Neural cell (in vitro differentiated cells): ENCODE results near the gene EDRF1. TPM values are rescaled to one million over a fixed set of nuclear protein-coding genes. Genes with fewer than 3 reads are reported as not detected.

Experiments used
- H2AFZ ChIP-seq: fragments of 200-600, 300-800 bp; sonication (generic), shearing (Covaris generic); 2 replicates; pipeline ENCODE4 v1.6.0; 2014; ENCODE audit warnings: low read depth, mild to moderate bottlenecking, antibody characterized with exemption, low read length, moderate library complexity
- H3F3A ChIP-seq: fragments of 200-600 bp; shearing (Covaris generic); 2 replicates; pipeline ENCODE4 v1.6.1; 2016; ENCODE audit warnings: mild to moderate bottlenecking, moderate library complexity, mixed read lengths, antibody characterized with exemption, low read length; ENCODE audit not compliant: insufficient read depth, poor library complexity, severe bottlenecking
- H3K27ac ChIP-seq: fragments of 200-600, 300-800 bp; sonication (generic), shearing (Covaris generic); 2 replicates; pipeline ENCODE4 v1.5.1; 2014; ENCODE audit warnings: mild to moderate bottlenecking, low read length, moderate library complexity
- H3K27me3 ChIP-seq: fragments of 300-800, 200-600 bp; sonication (generic), shearing (Covaris generic); 2 replicates; pipeline ENCODE4 v1.6.0; 2014; ENCODE audit warnings: mild to moderate bottlenecking, low read depth, low read length, moderate library complexity; ENCODE audit not compliant: insufficient read depth
- H3K36me3 ChIP-seq: fragments of 300-800, 200-600 bp; sonication (generic), shearing (Covaris generic); 2 replicates; pipeline ENCODE4 v1.5.1; 2014; ENCODE audit warnings: mild to moderate bottlenecking, antibody characterized with exemption, low read length, moderate library complexity; ENCODE audit not compliant: insufficient read depth
- H3K4me2 ChIP-seq: fragments of 300-800, 200-600 bp; sonication (generic), shearing (Covaris generic); 2 replicates; pipeline ENCODE4 v1.6.0; 2014; ENCODE audit warnings: mild to moderate bottlenecking, low read length
- H3K4me3 ChIP-seq: fragments of 300-800, 200-600 bp; sonication (generic), shearing (Covaris generic); 2 replicates; pipeline ENCODE4 v1.5.1; 2014; ENCODE audit warnings: mild to moderate bottlenecking, low read length, moderate library complexity
- H3K79me2 ChIP-seq: fragments of 200-600 bp; shearing (Covaris generic); replicated peaks from 2 replicates; pipeline ENCODE4 v1.6.0; 2014; ENCODE audit warnings: mild to moderate bottlenecking, low read length, moderate library complexity; ENCODE audit not compliant: insufficient read depth
- H3K9ac ChIP-seq: fragments of 300-800, 200-600 bp; sonication (generic), shearing (Covaris generic); 2 replicates; pipeline ENCODE4 v1.6.1; 2016; ENCODE audit warnings: mild to moderate bottlenecking, low read length, mixed read lengths
- H3K9me2 ChIP-seq: fragments of 200-600 bp; shearing (Covaris generic); 2 replicates; pipeline ENCODE4 v1.6.1; 2016; ENCODE audit warnings: mild to moderate bottlenecking, low read length, mixed read lengths; ENCODE audit not compliant: insufficient read depth
- H3K9me3 ChIP-seq: fragments of 200-600, 300-800 bp; sonication (generic), shearing (Covaris generic); 2 replicates; pipeline ENCODE4 v1.6.1; 2016; ENCODE audit warnings: mild to moderate bottlenecking, mixed run types, low read length, moderate library complexity, mixed read lengths
- H4K20me1 ChIP-seq: fragments of 200-600 bp; shearing (Covaris generic); 2 replicates; pipeline ENCODE4 v1.6.1; 2016; ENCODE audit warnings: mild to moderate bottlenecking, mixed run types; ENCODE audit not compliant: insufficient read depth
- CTCF ChIP-seq: fragments of 450-650 bp; IDR thresholded peaks from 2 replicates; pipeline ENCODE4 v1.5.1; 2014; ENCODE audit warnings: antibody characterized with exemption, mild to moderate bottlenecking, moderate library complexity; ENCODE audit not compliant: poor library complexity, severe bottlenecking
- EP300 ChIP-seq: fragments of 450-650 bp; conservative IDR thresholded peaks from 2 replicates; pipeline ENCODE4 v1.6.1; 2014; ENCODE audit warnings: antibody characterized with exemption, mild to moderate bottlenecking, moderate library complexity; ENCODE audit not compliant: poor library complexity, severe bottlenecking
- EZH2 ChIP-seq: fragments of 200-600, 300-800 bp; shearing (Covaris generic), sonication (generic); IDR thresholded peaks from 2 replicates; pipeline ENCODE4 v1.6.1; 2014; ENCODE audit warnings: antibody characterized with exemption, low read length, borderline replicate concordance, mild to moderate bottlenecking; ENCODE audit not compliant: insufficient read depth, poor library complexity, severe bottlenecking
- MXI1 ChIP-seq: fragments of 450-650 bp; conservative IDR thresholded peaks from 2 replicates; pipeline ENCODE4 v1.6.1; 2014; ENCODE audit warnings: antibody characterized with exemption, mild to moderate bottlenecking; ENCODE audit not compliant: poor library complexity, severe bottlenecking
- POLR2AphosphoS5 ChIP-seq: IDR thresholded peaks from 2 replicates; pipeline ENCODE4 v1.6.1; 2012
- RAD21 ChIP-seq: fragments of 450-650 bp; conservative IDR thresholded peaks from 2 replicates; pipeline ENCODE4 v1.6.1; 2014; ENCODE audit warnings: antibody characterized with exemption, mild to moderate bottlenecking, moderate library complexity
- REST ChIP-seq: IDR thresholded peaks from 2 replicates; pipeline ENCODE4 v1.6.1; 2012; ENCODE audit warnings: borderline replicate concordance
- SMC3 ChIP-seq: fragments of 450-650 bp; conservative IDR thresholded peaks from 2 replicates; pipeline ENCODE4 v1.6.1; 2014; ENCODE audit warnings: antibody characterized with exemption, mild to moderate bottlenecking, moderate library complexity; ENCODE audit not compliant: poor library complexity
- TAF1 ChIP-seq: IDR thresholded peaks from 2 replicates; pipeline ENCODE4 v1.6.1; 2012; ENCODE audit warnings: low read depth
- polyA plus RNA-seq: library from polyadenylated mRNA; depleted of rRNA; stranded (reverse); fragments of >200 nt; gene quantifications from 2 replicates; pipeline ENCODE4 v1.2.3, GENCODE V29; 2014

The EDRF1 gene
- polyA plus RNA-seq, 1 donor from 2014 or later: 54.1 TPM

DNA sequence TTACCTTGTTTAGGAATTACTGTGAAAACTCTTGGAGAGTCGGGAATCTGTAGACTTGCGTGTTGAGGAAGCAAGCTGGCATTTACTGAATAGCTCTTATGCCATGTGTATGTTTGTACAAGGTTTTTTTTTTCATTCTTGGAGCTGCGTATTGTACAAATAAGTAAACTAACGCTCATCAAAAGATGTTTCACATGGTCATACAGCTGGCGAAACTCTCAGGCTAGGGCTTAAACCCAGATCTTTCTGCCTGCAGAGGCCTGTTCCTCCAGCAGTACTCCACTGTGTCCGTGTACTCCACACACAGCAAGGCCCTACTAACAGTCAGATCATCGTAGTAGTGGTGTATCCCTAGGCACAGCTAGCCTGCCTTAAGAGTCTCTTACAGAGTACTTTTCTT, 7.4 kb downstream of the EDRF1 start:
- no peaks in the 10 kb centered on the region for H3K27me3 ChIP-seq
- no peaks in the 10 kb centered on the region for H3F3A ChIP-seq
- H3K27ac ChIP-seq: no peak overlapping the region
- no peak overlapping the region for H2AFZ ChIP-seq
- H4K20me1 ChIP-seq: no peaks in the 10 kb centered on the region
- no peak overlapping the region for H3K4me2 ChIP-seq
- peaks cover 15% of the 10 kb centered on the region for H3K36me3 ChIP-seq
- no peaks in the 10 kb centered on the region for H3K9me2 ChIP-seq
- H3K79me2 ChIP-seq: peaks cover 4% of the 10 kb centered on the region
- H3K9ac ChIP-seq: no peak overlapping the region
- no peak overlapping the region for H3K4me3 ChIP-seq
- TF ChIP-seq POLR2AphosphoS5: no peak
- no peak for TF ChIP-seq MXI1
- TF ChIP-seq EP300: no peak
- no peak for TF ChIP-seq TAF1
- TF ChIP-seq SMC3: no peak
- TF ChIP-seq CTCF: no peak
- TF ChIP-seq RAD21: no peak
- no peak for TF ChIP-seq REST
- no peak for TF ChIP-seq EZH2
- no peaks in the 10 kb centered on the region for H3K9me3 ChIP-seq

GRCh38 chr10:125727436-125727835, 7.9 kb downstream of the EDRF1 start:
- Histone ChIP-seq H3K36me3 (peaks cover 15% of the 10 kb centered on the region), H3K27me3 (no peaks in the 10 kb centered on the region), H2AFZ (no peak overlapping the region), H4K20me1 (no peaks in the 10 kb centered on the region), H3K4me2 (no peak overlapping the region), H3F3A (no peaks in the 10 kb centered on the region), H3K9me3 (no peaks in the 10 kb centered on the region), H3K27ac (no peak overlapping the region), H3K79me2 (no peaks in the 10 kb centered on the region), H3K9ac (no peak overlapping the region), H3K9me2 (no peaks in the 10 kb centered on the region), H3K4me3 (no peak overlapping the region)
- TF ChIP-seq REST (no peak), EZH2 (no peak), TAF1 (no peak), POLR2AphosphoS5 (no peak), CTCF (no peak), RAD21 (no peak), EP300 (no peak), MXI1 (no peak), SMC3 (no peak)
